Uterus (tissue), 4 donors: ENCODE measurements around the gene PRKAR1B. TPM values are rescaled to one million over a fixed set of nuclear protein-coding genes. Genes with fewer than 3 reads are reported as not detected.
A peak's percentile ranks its signal among the peaks of the same experiment; 100 is the strongest.

Experiments
- DNase-seq, 2 donors: peaks; one replicate each; pipeline ENCODE4 v3.0.0-alpha.2; 2019 to 2020
- H3K27ac ChIP-seq, 2 donors: fragments of 200-600 bp; sonication (generic); 1 replicate in 1 of 2; 2 replicates in 1 of 2; pipeline ENCODE4 v1.5.1; 2016 to 2018
- H3K27me3 ChIP-seq, 2 donors: fragments of 200-600 bp; sonication (generic); one replicate each; pipeline ENCODE4 v1.5.1; 2018 to 2019; ENCODE audit warnings: control low read depth in 1 of 2
- H3K36me3 ChIP-seq, 2 donors: fragments of 200-600 bp; sonication (generic); one replicate each; pipeline ENCODE4 v1.5.1; 2019; ENCODE audit warnings: control low read depth in 1 of 2
- H3K4me1 ChIP-seq, 2 donors: fragments of 200-600 bp; sonication (generic); one replicate each; pipeline ENCODE4 v1.5.1; 2018 to 2019; ENCODE audit warnings: control low read depth in 1 of 2
- H3K4me3 ChIP-seq, 2 donors: fragments of 200-600 bp; sonication (generic); 1 replicate in 1 of 2; 2 replicates in 1 of 2; pipeline ENCODE4 v1.5.1; 2018 to 2019; ENCODE audit warnings: mild to moderate bottlenecking in 1 of 2
- H3K9me3 ChIP-seq, 2 donors: fragments of 200-600 bp; sonication (generic); one replicate each; pipeline ENCODE4 v1.5.1; 2019; ENCODE audit warnings: control low read depth in 1 of 2
- CTCF ChIP-seq, 4 experiments: fragments of 200-600 bp in 2 of 4; fragments of 450-650 bp in 2 of 4; sonication (generic) in 2 of 4; IDR thresholded peaks; one replicate each; pipeline ENCODE4 v1.5.1; 2016 to 2019; ENCODE audit warnings: antibody characterized with exemption in 4 of 4, mild to moderate bottlenecking in 2 of 4, moderate library complexity in 1 of 4
- POLR2A ChIP-seq, 2 donors: fragments of 450-650 bp; IDR thresholded peaks; one replicate each; pipeline ENCODE4 v1.6.1; 2016; ENCODE audit warnings: antibody characterized with exemption in 2 of 2, mild to moderate bottlenecking in 1 of 2, moderate library complexity in 1 of 2
- intact Hi-C: fragments of 100-400 bp; cut with DNase I; formaldehyde crosslinking; loops from one replicate; pipeline ENCODE4 v1.15.1; 2023; ENCODE audit warnings: low total_unique reads
- total RNA-seq, 4 donors: library from RNA; depleted of rRNA in 3 of 4; stranded (reverse); fragments of >200 nt in 3 of 4; gene quantifications; one replicate each; pipeline versions ENCODE4 v1.1.0 to v1.2.4, GENCODE V29; 2014 to 2023
- donor health status: DM: yes; HTN: yes; CAD: no.

Gene PRKAR1B
- total RNA-seq, 4 donors from 2014 or later: 1.0 to 45.2 (median 28.7) TPM

GRCh38 chr7:683526-684205 lies 43.4 kb downstream of the PRKAR1B start:
- DNase-seq: peak in 1 of 2 donors; percentile 5

GRCh38 chr7:682810-683209 lies 44.3 kb downstream of the PRKAR1B start:
- no peak overlapping the region for H3K4me3 ChIP-seq
- peaks cover 0 to 22% of the 10 kb centered on the region in 2 donors for H3K9me3 ChIP-seq
- intact Hi-C loops: no loop called here
- no peak overlapping the region for H3K27ac ChIP-seq
- no peaks in the 10 kb centered on the region for H3K36me3 ChIP-seq
- no peaks in the 10 kb centered on the region for H3K4me1 ChIP-seq
- DNase-seq: no peak
- no peaks in the 10 kb centered on the region for H3K27me3 ChIP-seq
- TF ChIP-seq POLR2A (IDR thresholded peaks at IDR 0.05): no peak
- no peak for TF ChIP-seq CTCF (IDR thresholded peaks at IDR 0.05)

More at GRCh38 chr7:683526-684205, 43.4 kb downstream of the PRKAR1B start:
- Histone ChIP-seq H3K4me1 (no peaks in the 10 kb centered on the region), H3K27ac (no peak overlapping the region), H3K27me3 (no peaks in the 10 kb centered on the region), H3K36me3 (no peaks in the 10 kb centered on the region), H3K4me3 (no peak overlapping the region), H3K9me3 (peaks cover 0 to 26% of the 10 kb centered on the region in 2 donors)
- intact Hi-C loops: no loop called here
- TF ChIP-seq CTCF (IDR thresholded peaks at IDR 0.05) (no peak), POLR2A (IDR thresholded peaks at IDR 0.05) (no peak)

DNA sequence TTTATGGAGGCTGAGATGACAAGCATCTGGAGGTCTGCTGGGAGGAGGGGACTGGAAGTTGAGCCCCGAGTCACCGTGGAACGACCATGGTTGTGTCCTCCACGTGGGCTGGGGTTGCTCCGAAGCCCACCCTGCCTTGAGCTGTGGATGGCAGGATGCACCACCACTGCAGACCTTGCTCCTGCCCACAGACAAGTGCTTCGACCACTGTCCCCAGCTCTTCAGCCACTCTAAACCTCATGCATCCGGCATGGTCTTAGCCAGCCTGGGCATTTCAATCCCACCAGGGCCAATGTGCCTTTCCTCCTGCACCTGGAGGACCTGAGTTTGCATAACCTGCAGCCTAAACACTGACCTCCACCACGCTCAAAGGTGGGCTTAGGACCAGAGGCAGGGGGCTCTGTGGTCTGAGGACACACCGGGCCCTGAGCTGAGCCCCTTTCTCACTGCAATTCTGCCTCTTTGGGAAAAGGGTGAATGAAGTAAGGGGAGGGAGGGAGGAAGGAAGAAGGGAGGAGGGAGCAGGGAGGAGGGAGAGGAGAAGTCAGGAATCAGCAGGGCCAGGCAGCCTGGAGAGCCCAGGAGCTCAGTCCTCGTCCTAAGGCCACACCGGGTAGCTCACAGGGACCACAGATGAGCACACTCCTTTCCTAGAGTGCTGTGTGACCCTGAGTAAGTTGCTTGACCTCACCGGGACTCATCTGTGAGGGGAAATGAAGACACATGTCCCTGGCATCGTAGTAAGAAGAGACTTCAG lies 45.4 kb downstream of the PRKAR1B start:
- H3K4me1 ChIP-seq: no peaks in the 10 kb centered on the region
- no peak for TF ChIP-seq POLR2A (IDR thresholded peaks at IDR 0.05)
- TF ChIP-seq CTCF (IDR thresholded peaks at IDR 0.05): no peak
- no peak for DNase-seq
- H3K27ac ChIP-seq: no peak overlapping the region
- H3K27me3 ChIP-seq: no peaks in the 10 kb centered on the region
- intact Hi-C loops: no loop called here
- H3K36me3 ChIP-seq: no peaks in the 10 kb centered on the region
- H3K4me3 ChIP-seq: no peak overlapping the region
- peaks cover 0 to 15% of the 10 kb centered on the region in 2 donors for H3K9me3 ChIP-seq

- no peak overlapping the region for H3K27ac ChIP-seq
- no peak for DNase-seq
- TF ChIP-seq CTCF (IDR thresholded peaks at IDR 0.05) (no peak), POLR2A (IDR thresholded peaks at IDR 0.05) (no peak)
- no peaks in the 10 kb centered on the region for H3K27me3 ChIP-seq
- no peaks in the 10 kb centered on the region for H3K36me3 ChIP-seq
- H3K4me1 ChIP-seq: no peaks in the 10 kb centered on the region
- intact Hi-C loops: no loop called here
- H3K9me3 ChIP-seq: peaks cover 0 to 3% of the 10 kb centered on the region in 2 donors
- H3K4me3 ChIP-seq: no peak overlapping the region
Observed at GRCh38 chr7:680411-681127, 46.5 kb downstream of the PRKAR1B start.
